CD4-positive, alpha-beta T cell treated with Interleukin-21 for 1 hour (primary cell): ENCODE results near the gene SYT1.
"Not testable (repeated sequence)": the region's sequence is repeated elsewhere in the genome, so short reads cannot be mapped to it uniquely, and the experiment has no call there.

Source experiments
- DNase-seq: peaks from one replicate; pipeline ENCODE4 v3.0.0-alpha.2; 2020

The SYT1 gene

GRCh38 chr12:78864403-78864869 lies at the start of gene SYT1:
Gene SYT1 (plus strand): TSS chr12:78864774.
- DNase-seq: no peak

- DNase-seq: no peak
These were observed 46.1 kb upstream of the SYT1 start for GRCh38 chr12:78818487-78818886.

- no peak for DNase-seq
These were observed 43.6 kb upstream of the SYT1 start for GRCh38 chr12:78820946-78821345.

- no peak for DNase-seq
These were observed 39.7 kb upstream of the SYT1 start for GRCh38 chr12:78824918-78825317.

GRCh38 chr12:78829690-78830089 lies 34.9 kb upstream of the SYT1 start:
- no peak for DNase-seq

- DNase-seq: no peak
These were observed 29.1 kb upstream of the SYT1 start for GRCh38 chr12:78835493-78835892.

GRCh38 chr12:78840518-78841019 lies 24.0 kb upstream of the SYT1 start:
- DNase-seq: not testable (repeated sequence)

- DNase-seq: no peak
These were observed 11.3 kb upstream of the SYT1 start for GRCh38 chr12:78853231-78853630.

GRCh38 chr12:78863482-78864402 lies 832 bp upstream of the SYT1 start:
- DNase-seq: no peak

- DNase-seq: no peak
These were observed 393 bp downstream of the SYT1 start for GRCh38 chr12:78864870-78865463.

- no peak for DNase-seq
These were observed 942 bp downstream of the SYT1 start for GRCh38 chr12:78865516-78865915.

GRCh38 chr12:78866518-78866917 lies 1.9 kb downstream of the SYT1 start:
- DNase-seq: no peak

GRCh38 chr12:78870539-78870938 lies 6.0 kb downstream of the SYT1 start:
- DNase-seq: no peak

GRCh38 chr12:78871566-78871965 lies 7.0 kb downstream of the SYT1 start:
- no peak for DNase-seq

GRCh38 chr12:78878459-78878858 lies 13.9 kb downstream of the SYT1 start:
- DNase-seq: no peak

- no peak for DNase-seq
These were observed 14.3 kb downstream of the SYT1 start for GRCh38 chr12:78878866-78879265.

- DNase-seq: no peak
These were observed 15.5 kb downstream of the SYT1 start for GRCh38 chr12:78880078-78880477.

- DNase-seq: no peak
These were observed 17.1 kb downstream of the SYT1 start for GRCh38 chr12:78881685-78882084.

GRCh38 chr12:78885466-78885865 lies 20.9 kb downstream of the SYT1 start:
- DNase-seq: no peak

- no peak for DNase-seq
These were observed 22.3 kb downstream of the SYT1 start for GRCh38 chr12:78886719-78887407.

GRCh38 chr12:78887444-78887843 lies 22.9 kb downstream of the SYT1 start:
- no peak for DNase-seq

- DNase-seq: no peak
These were observed 24.0 kb downstream of the SYT1 start for GRCh38 chr12:78888568-78888967.

GRCh38 chr12:78891646-78892353 lies 27.2 kb downstream of the SYT1 start:
- DNase-seq: no peak
